Measurements from ENCODE around the gene ARF1. TPM values are rescaled to one million over a fixed set of nuclear protein-coding genes. Genes with fewer than 3 reads are reported as not detected.

The ARF1 gene
- total and polyA plus RNA-seq, 2 of the 13 experiments (the other 11 are each of a cell fraction or from before 2014, with no cell fraction given): 186 to 327 TPM

DNA sequence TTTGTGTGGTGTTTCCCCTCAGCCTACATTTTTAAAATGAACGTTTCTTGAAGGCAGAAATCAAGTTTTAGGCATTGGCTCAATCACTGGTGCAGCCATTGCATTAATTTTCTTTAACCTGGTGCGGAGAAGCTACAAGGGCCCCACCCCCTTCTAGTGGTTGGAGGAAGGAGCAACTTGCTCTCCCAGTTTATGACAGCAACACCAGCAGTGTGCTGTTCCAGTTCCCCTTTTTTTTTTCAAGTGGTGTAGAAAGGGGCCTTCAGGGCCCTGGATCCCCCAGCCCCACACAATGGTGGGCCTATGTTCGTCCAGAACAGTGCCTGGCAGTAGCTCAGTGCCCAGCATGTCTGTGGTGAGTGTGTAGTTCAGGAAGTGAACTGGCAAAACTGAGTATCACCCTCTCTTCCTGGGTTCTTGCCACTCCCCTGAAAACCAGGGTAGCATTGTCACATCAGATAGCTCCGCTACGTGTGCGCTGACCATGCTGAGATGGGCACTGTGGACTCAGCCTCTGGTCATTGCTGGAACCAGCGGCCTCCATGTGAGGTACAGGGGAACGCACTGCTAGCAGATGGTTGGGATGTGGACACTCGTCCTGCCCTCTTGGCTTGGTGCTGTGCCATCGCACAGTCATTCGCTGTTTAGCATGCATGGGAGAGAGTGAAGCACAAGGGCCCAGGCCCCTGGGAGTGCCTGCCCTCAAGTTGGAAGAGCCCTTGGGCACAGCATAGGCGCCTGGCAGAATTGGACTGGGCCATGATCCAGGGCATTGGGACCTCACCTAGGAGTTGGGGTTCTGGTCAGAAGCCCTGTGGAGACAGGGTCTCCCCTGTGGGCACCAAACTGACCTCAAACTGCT is 7.2 kb downstream of the ARF1 start (continued):
- TF ChIP-seq, protein P1, sequence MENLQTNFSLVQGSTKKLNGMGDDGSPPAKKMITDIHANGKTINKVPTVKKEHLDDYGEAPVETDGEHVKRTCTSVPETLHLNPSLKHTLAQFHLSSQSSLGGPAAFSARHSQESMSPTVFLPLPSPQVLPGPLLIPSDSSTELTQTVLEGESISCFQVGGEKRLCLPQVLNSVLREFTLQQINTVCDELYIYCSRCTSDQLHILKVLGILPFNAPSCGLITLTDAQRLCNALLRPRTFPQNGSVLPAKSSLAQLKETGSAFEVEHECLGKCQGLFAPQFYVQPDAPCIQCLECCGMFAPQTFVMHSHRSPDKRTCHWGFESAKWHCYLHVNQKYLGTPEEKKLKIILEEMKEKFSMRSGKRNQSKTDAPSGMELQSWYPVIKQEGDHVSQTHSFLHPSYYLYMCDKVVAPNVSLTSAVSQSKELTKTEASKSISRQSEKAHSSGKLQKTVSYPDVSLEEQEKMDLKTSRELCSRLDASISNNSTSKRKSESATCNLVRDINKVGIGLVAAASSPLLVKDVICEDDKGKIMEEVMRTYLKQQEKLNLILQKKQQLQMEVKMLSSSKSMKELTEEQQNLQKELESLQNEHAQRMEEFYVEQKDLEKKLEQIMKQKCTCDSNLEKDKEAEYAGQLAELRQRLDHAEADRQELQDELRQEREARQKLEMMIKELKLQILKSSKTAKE (CRISPR knock-in tag; IDR thresholded peaks at IDR 0.05; ENCODE audit: borderline replicate concordance): no peak
- TF ChIP-seq MAFG (CRISPR knock-in tag; IDR thresholded peaks at IDR 0.05) (no peak), BORCS8-MEF2B (CRISPR knock-in tag; IDR thresholded peaks at IDR 0.05) (no peak), ZZZ3 (CRISPR knock-in tag; IDR thresholded peaks at IDR 0.05; ENCODE audit: borderline replicate concordance) (no peak)
- TF ChIP-seq, protein P2, sequence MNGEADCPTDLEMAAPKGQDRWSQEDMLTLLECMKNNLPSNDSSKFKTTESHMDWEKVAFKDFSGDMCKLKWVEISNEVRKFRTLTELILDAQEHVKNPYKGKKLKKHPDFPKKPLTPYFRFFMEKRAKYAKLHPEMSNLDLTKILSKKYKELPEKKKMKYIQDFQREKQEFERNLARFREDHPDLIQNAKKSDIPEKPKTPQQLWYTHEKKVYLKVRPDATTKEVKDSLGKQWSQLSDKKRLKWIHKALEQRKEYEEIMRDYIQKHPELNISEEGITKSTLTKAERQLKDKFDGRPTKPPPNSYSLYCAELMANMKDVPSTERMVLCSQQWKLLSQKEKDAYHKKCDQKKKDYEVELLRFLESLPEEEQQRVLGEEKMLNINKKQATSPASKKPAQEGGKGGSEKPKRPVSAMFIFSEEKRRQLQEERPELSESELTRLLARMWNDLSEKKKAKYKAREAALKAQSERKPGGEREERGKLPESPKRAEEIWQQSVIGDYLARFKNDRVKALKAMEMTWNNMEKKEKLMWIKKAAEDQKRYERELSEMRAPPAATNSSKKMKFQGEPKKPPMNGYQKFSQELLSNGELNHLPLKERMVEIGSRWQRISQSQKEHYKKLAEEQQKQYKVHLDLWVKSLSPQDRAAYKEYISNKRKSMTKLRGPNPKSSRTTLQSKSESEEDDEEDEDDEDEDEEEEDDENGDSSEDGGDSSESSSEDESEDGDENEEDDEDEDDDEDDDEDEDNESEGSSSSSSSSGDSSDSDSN (CRISPR knock-in tag; IDR thresholded peaks at IDR 0.05): no peak

DNA sequence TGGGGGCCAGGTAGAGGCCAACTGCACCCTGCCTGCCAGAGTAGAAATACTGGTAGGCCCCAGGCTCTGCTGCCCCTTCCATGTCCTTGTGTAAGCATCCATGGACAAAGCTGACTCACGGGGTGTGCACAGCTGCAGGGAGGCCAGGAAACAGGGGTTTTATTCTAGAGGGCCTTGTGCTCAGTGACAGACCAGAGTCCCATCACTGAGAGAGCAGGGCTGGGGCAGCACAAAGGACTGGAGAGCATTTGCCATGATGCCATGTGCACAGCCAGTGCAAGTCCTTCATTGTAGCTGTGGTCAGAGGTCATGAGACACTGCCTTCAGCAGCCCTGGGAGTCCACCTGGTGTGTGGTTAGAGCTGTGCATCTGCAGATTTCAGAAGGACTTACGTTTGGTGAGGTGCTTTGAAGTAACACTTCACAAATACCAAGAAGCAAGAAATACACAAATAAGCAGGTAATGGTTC is 8.1 kb downstream of the ARF1 start:
- no peak overlapping the region for H2AFZ ChIP-seq (ENCODE audit: low read length)
- POLR2A ChIA-PET: interaction anchor here (1.2 kb wide), 1 partner anchor 75 kb away, joined by 4 read pairs; the partner anchor contains the start of gene IBA57
- no peak overlapping the region for H3K4me3 ChIP-seq (replicated peaks in 1 of 3; ENCODE audit: insufficient read depth in 1 of 3, low read depth in 2 of 3, low read length in 3 of 3)
- WGBS (ENCODE audit: low lambda C conversion rate): 56% methylated on average over 1 of the region's 2 CpGs
- no peak for FAIRE-seq
- no peak overlapping the region for H3K4me2 ChIP-seq (ENCODE audit: low read depth, low read length)
- in situ Hi-C loops (cut with HindIII; ENCODE audit: extremely low pct_ligation_motif_present, low pct_unique_long_range_greater_than_20kb): no loop called here
- intact Hi-C loops (cut with micrococcal nuclease; ENCODE audit: unreplicated experiment): no loop called here
- H4K20me1 ChIP-seq (ENCODE audit: insufficient read depth, low read length): peaks cover 100% of the 10 kb centered on the region
- no peak for DNase-seq (ENCODE audit: low spot score)
- H3K27me3 ChIP-seq (ENCODE audit: control insufficient read depth in 1 of 2, insufficient read depth in 2 of 2, low read length in 2 of 2): no peaks in the 10 kb centered on the region
- ATAC-seq: peak; percentile 47
- H3K9me3 ChIP-seq (ENCODE audit: low read length): peaks cover 26% of the 10 kb centered on the region
- peaks cover 57% of the 10 kb centered on the region for H3K4me1 ChIP-seq (ENCODE audit: insufficient read depth, low read length)
- BruUV-seq (replicated peaks): no TSS peak
- peaks cover 15 to 70% of the 10 kb centered on the region in 2 experiments; a peak in 4 of 5 replicates for H3K36me3 ChIP-seq (replicated peaks in 1 of 2; ENCODE audit: control insufficient read depth in 1 of 2, insufficient read depth in 2 of 2, low read length in 2 of 2)
- no peak overlapping the region for H3K27ac ChIP-seq (ENCODE audit: extremely low read length, insufficient read depth, low read length)
- peaks cover 100% of the 10 kb centered on the region for H3K79me2 ChIP-seq (ENCODE audit: insufficient read depth, low read length)
- H3K9ac ChIP-seq (ENCODE audit: insufficient read depth, low read depth, low read length): no peak overlapping the region
- CTCF ChIA-PET (ENCODE audit: low intra/inter-chr PET ratio, low total read pairs): no interaction called here
- TF ChIP-seq POLR2A (IDR thresholded peaks at IDR 0.05; ENCODE audit: insufficient read depth in 1 of 2, low read depth in 2 of 2, low read length in 2 of 2) (peak in 1 of 2 experiments; percentile 23; a peak in 1 of 4 replicates), SAP130 (CRISPR knock-in tag; IDR thresholded peaks at IDR 0.05; ENCODE audit: low read depth) (peak; percentile 34; the same call in 1 of the 2 replicates), AGO2 (optimal IDR thresholded peaks at IDR 0.05; ENCODE audit: low read depth, low read length) (peak; percentile 16)
- TF ChIP-seq, protein P3, sequence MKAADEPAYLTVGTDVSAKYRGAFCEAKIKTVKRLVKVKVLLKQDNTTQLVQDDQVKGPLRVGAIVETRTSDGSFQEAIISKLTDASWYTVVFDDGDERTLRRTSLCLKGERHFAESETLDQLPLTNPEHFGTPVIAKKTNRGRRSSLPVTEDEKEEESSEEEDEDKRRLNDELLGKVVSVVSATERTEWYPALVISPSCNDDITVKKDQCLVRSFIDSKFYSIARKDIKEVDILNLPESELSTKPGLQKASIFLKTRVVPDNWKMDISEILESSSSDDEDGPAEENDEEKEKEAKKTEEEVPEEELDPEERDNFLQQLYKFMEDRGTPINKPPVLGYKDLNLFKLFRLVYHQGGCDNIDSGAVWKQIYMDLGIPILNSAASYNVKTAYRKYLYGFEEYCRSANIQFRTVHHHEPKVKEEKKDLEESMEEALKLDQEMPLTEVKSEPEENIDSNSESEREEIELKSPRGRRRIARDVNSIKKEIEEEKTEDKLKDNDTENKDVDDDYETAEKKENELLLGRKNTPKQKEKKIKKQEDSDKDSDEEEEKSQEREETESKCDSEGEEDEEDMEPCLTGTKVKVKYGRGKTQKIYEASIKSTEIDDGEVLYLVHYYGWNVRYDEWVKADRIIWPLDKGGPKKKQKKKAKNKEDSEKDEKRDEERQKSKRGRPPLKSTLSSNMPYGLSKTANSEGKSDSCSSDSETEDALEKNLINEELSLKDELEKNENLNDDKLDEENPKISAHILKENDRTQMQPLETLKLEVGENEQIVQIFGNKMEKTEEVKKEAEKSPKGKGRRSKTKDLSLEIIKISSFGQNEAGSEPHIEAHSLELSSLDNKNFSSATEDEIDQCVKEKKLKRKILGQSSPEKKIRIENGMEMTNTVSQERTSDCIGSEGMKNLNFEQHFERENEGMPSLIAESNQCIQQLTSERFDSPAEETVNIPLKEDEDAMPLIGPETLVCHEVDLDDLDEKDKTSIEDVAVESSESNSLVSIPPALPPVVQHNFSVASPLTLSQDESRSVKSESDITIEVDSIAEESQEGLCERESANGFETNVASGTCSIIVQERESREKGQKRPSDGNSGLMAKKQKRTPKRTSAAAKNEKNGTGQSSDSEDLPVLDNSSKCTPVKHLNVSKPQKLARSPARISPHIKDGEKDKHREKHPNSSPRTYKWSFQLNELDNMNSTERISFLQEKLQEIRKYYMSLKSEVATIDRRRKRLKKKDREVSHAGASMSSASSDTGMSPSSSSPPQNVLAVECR (CRISPR knock-in tag; IDR thresholded peaks at IDR 0.05; ENCODE audit: borderline replicate concordance): peak; percentile 47; the same call in 1 of the 2 replicates
- TF ChIP-seq, protein P4, sequence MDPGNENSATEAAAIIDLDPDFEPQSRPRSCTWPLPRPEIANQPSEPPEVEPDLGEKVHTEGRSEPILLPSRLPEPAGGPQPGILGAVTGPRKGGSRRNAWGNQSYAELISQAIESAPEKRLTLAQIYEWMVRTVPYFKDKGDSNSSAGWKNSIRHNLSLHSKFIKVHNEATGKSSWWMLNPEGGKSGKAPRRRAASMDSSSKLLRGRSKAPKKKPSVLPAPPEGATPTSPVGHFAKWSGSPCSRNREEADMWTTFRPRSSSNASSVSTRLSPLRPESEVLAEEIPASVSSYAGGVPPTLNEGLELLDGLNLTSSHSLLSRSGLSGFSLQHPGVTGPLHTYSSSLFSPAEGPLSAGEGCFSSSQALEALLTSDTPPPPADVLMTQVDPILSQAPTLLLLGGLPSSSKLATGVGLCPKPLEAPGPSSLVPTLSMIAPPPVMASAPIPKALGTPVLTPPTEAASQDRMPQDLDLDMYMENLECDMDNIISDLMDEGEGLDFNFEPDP (CRISPR knock-in tag; conservative IDR thresholded peaks at IDR 0.05): 0 out of 2 replicates have a peak, but pooled peaks have one; percentile 66
